ENCODE measurements around the gene COBL. TPM values are rescaled to one million over a fixed set of nuclear protein-coding genes. Genes with fewer than 3 reads are reported as not detected.

COBL gene
- total and polyA plus RNA-seq, 2 donors (not counting 3 experiments of a cell fraction or from before 2014, with no cell fraction given), result 0.11 TPM; not detected in 1

GRCh38 chr7:51053160-51053925 is 263.3 kb downstream of the COBL start:
- Histone ChIP-seq H3K79me2 (ENCODE audit: control insufficient read depth, insufficient read depth, low read length) (no peaks in the 10 kb centered on the region), H3K27ac (ENCODE audit: insufficient read depth, low read depth, low read length) (no peak overlapping the region), H4K20me1 (replicated peaks; ENCODE audit: control insufficient read depth, extremely low read depth, insufficient read depth, low read length) (no peaks in the 10 kb centered on the region), H3K9ac (replicated peaks; ENCODE audit: extremely low read depth, insufficient read depth, low read length) (no peak overlapping the region), H3K9me1 (replicated peaks; ENCODE audit: control insufficient read depth, extremely low read depth, insufficient read depth, low read length) (no peaks in the 10 kb centered on the region), H3K9me3 (replicated peaks; ENCODE audit: control insufficient read depth, insufficient read depth, low read length) (no peaks in the 10 kb centered on the region), H2AFZ (ENCODE audit: low read depth, low read length) (no peak overlapping the region), H3K4me2 (ENCODE audit: insufficient read depth, low read length) (no peak overlapping the region), H3K27me3 (ENCODE audit: control insufficient read depth in 2 of 2, insufficient read depth in 2 of 2, low read length in 2 of 2) (peaks cover 11 to 13% of the 10 kb centered on the region in 2 experiments), H3K4me3 (replicated peaks in 1 of 3; ENCODE audit: insufficient read depth in 1 of 3, low read depth in 1 of 3, low read length in 3 of 3) (no peak overlapping the region), H3K4me1 (ENCODE audit: control insufficient read depth, extremely low read depth, insufficient read depth, low read length) (no peaks in the 10 kb centered on the region), H3K36me3 (ENCODE audit: control insufficient read depth in 2 of 2, extremely low read depth in 1 of 2, insufficient read depth in 2 of 2, low read length in 2 of 2) (no peaks in the 10 kb centered on the region)
- TF ChIP-seq MYC (IDR thresholded peaks at IDR 0.05; ENCODE audit: low read depth, low read length) (no peak), FOS (IDR thresholded peaks at IDR 0.05; ENCODE audit: borderline replicate concordance, insufficient read depth, low read length) (no peak)
- DNase-seq (ENCODE audit: low read depth, low spot score) (no peak), FAIRE-seq (no peak)
- POLR2A ChIA-PET, result no interaction called here
- CTCF ChIA-PET, result interaction anchor here (1.2 kb wide), 1 partner anchor 46 kb away, joined by 3 read pairs; no protein-coding TSS in a partner anchor
- dilution Hi-C loops (cut with MboI; ENCODE audit: extremely low pct_ligation_motif_present, low sequenced_read_pairs) (no loop called here), intact Hi-C loops (cut with micrococcal nuclease) (no loop called here)
- BruUV-seq (replicated peaks), result no TSS peak

- Histone ChIP-seq H3K9me3 (replicated peaks; ENCODE audit: control insufficient read depth, insufficient read depth, low read length) (no peaks in the 10 kb centered on the region), H4K20me1 (replicated peaks; ENCODE audit: control insufficient read depth, extremely low read depth, insufficient read depth, low read length) (no peaks in the 10 kb centered on the region), H3K9me1 (replicated peaks; ENCODE audit: control insufficient read depth, extremely low read depth, insufficient read depth, low read length) (no peaks in the 10 kb centered on the region), H3K27me3 (ENCODE audit: control insufficient read depth in 2 of 2, insufficient read depth in 2 of 2, low read length in 2 of 2) (peaks cover 8 to 11% of the 10 kb centered on the region in 2 experiments), H3K79me2 (ENCODE audit: control insufficient read depth, insufficient read depth, low read length) (no peaks in the 10 kb centered on the region), H2AFZ (ENCODE audit: low read depth, low read length) (no peak overlapping the region), H3K36me3 (ENCODE audit: control insufficient read depth in 2 of 2, extremely low read depth in 1 of 2, insufficient read depth in 2 of 2, low read length in 2 of 2) (no peaks in the 10 kb centered on the region), H3K9ac (replicated peaks; ENCODE audit: extremely low read depth, insufficient read depth, low read length) (no peak overlapping the region), H3K4me1 (ENCODE audit: control insufficient read depth, extremely low read depth, insufficient read depth, low read length) (no peaks in the 10 kb centered on the region), H3K4me3 (replicated peaks in 1 of 3; ENCODE audit: insufficient read depth in 1 of 3, low read depth in 1 of 3, low read length in 3 of 3) (no peak overlapping the region), H3K27ac (ENCODE audit: insufficient read depth, low read depth, low read length) (no peak overlapping the region), H3K4me2 (ENCODE audit: insufficient read depth, low read length) (no peak overlapping the region)
- BruUV-seq (replicated peaks), result no TSS peak
- CTCF ChIA-PET, result interaction anchor here (1.3 kb wide), 1 partner anchor 15 kb away, joined by 3 read pairs; no protein-coding TSS in a partner anchor
- TF ChIP-seq POLR2A (IDR thresholded peaks at IDR 0.05; ENCODE audit: low read depth, low read length) (no peak), GATA2 (IDR thresholded peaks at IDR 0.05; ENCODE audit: insufficient read depth, insufficient read length, low read depth, low read length) (no peak), JUN (IDR thresholded peaks at IDR 0.05; ENCODE audit: borderline replicate concordance, insufficient read depth, insufficient read length, low read depth) (no peak), EZH2 (IDR thresholded peaks at IDR 0.05; ENCODE audit: borderline replicate concordance, low read depth, low read length, severe bottlenecking) (no peak), MAX (IDR thresholded peaks at IDR 0.05; ENCODE audit: insufficient read depth, insufficient read length) (no peak)
- no peak for DNase-seq (ENCODE audit: low read depth, low spot score)
- intact Hi-C loops (cut with micrococcal nuclease), result loop anchor here (5.0 kb wide), 1 partner anchor 49 kb away; no protein-coding TSS in a partner anchor
- peak; percentile 50 for FAIRE-seq
- dilution Hi-C loops (cut with MboI; ENCODE audit: extremely low pct_ligation_motif_present, low sequenced_read_pairs), result no loop called here
- POLR2A ChIA-PET, result no interaction called here
These were observed 270.1 kb downstream of the COBL start for GRCh38 chr7:51046482-51046881.
